ENCODE measurements around the gene STK25. TPM values are rescaled to one million over a fixed set of nuclear protein-coding genes. Genes with fewer than 3 reads are reported as not detected.

STK25 gene
- 125 TPM for total RNA-seq
- long read RNA-seq, full-length matches to known transcripts: 130 of 219 reads
- long read RNA-seq, partial matches to known transcripts: 29 of 219 reads
- long read RNA-seq, other reads (novel, unspliced or antisense): 60 of 219 reads

DNA sequence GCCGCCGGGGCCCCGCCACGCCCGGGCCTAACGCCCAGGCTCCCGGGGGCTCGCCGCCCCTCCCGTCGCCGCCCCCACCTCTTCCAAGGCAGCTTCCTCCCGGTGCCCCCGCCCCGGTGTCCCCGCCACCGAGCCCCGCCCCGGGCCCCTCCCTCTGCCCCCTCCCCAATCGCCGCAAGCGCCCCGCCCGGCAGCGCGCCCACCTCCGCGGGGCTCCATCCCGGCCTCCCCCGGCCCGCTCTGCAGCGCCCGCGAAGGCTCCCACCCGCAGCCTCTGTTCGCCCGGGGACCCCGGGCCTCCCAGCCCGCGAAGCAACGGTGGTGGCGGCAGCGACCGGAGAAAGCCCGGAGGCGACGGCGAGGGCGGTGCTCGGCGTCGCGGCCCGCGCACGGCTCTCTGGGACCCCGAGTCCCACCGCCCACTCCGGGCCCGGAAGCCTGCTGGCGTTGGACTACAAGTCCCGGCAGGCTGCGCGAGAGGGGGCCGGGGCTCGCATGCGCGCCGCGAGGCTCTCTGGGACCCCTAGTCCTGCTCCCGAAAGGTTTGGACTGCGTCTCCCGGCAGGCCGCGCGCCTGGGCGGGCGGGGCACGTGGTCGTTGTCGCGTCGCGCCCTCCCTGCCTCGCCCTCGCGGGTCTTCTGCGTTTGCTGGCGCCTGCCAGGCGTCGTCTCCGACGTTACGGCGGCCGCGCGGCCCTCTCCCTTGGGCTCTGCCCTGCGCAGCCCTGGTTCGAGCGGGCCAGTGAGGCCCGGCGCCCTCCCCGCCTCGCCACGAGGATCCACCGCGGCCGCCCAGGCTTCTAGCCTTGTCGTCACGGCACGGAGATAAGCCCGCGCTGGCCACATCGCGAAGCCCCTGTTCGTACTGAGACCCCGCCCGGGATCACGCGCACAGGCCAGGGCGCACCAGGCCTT lies at the start of gene STK25:
Gene STK25 (minus strand): TSS at position 345 of the 915 bp plus-strand sequence. CDS start 549 bp downstream, outside the sequence.
- ATAC-seq (peak; percentile 97 to 98), DNase-seq (peak; percentile 98)
- intact Hi-C loops (cut with DNase I): no loop called here
- Histone ChIP-seq H3K27ac (peak within 1 kb of the TSS; percentile 93), H3K4me3 (peak within 1 kb of the TSS; percentile 80), H3K36me3 (peaks cover 6% of the 10 kb centered on the region), H3K9me3 (no peaks in the 10 kb centered on the region), H3K4me1 (peaks cover 38% of the 10 kb centered on the region), H3K27me3 (ENCODE audit: low read depth) (no peaks in the 10 kb centered on the region)
- TF ChIP-seq, protein P1, sequence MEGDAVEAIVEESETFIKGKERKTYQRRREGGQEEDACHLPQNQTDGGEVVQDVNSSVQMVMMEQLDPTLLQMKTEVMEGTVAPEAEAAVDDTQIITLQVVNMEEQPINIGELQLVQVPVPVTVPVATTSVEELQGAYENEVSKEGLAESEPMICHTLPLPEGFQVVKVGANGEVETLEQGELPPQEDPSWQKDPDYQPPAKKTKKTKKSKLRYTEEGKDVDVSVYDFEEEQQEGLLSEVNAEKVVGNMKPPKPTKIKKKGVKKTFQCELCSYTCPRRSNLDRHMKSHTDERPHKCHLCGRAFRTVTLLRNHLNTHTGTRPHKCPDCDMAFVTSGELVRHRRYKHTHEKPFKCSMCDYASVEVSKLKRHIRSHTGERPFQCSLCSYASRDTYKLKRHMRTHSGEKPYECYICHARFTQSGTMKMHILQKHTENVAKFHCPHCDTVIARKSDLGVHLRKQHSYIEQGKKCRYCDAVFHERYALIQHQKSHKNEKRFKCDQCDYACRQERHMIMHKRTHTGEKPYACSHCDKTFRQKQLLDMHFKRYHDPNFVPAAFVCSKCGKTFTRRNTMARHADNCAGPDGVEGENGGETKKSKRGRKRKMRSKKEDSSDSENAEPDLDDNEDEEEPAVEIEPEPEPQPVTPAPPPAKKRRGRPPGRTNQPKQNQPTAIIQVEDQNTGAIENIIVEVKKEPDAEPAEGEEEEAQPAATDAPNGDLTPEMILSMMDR (IDR thresholded peaks at IDR 0.05): no peak

DNA sequence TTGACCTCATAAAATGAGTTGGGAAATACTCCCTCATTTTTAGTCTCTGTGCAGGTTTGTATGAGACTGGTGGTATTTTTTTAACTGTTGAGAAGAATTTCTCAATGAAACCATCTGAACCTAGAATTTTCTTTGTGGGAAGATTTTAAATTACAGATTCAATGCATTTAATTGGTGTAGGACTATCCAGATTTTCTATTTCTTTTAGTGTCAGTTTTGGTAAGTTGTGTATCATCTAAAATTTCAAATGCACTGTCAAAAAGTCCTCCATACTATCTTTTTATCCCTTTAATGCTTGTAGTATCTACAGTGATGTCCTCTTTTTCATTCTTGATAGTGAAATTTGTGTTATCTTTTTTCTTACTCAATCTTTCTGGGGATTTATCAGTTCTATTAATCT lies 48.4 kb upstream of the STK25 start:
- TF ChIP-seq, protein P1 (IDR thresholded peaks at IDR 0.05): no peak
- H3K4me1 ChIP-seq: peaks cover 25% of the 10 kb centered on the region
- peaks cover 4% of the 10 kb centered on the region for H3K27me3 ChIP-seq (ENCODE audit: low read depth)

DNA sequence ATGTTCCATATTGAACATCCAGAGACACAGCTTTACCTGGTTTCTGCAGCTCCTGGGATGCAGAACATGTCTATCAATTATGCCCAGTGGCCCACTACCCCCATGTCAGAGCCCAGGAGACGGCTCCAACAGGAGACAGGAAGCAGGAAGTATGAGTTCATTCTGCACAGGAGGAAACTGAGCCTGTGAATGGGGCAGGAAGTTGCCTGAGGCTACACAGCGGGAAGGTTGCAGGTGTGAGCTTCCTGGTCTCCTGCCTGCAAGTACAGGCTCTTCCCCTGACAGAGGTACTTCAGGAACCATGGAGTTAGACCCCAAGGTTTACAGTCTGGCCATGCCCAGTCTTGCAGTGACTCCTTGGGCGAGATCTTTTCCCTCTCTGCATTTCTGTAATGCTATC lies 47.3 kb upstream of the STK25 start:
- ATAC-seq (no peak), DNase-seq (no peak)
- Histone ChIP-seq H3K36me3 (no peaks in the 10 kb centered on the region), H3K4me3 (no peak overlapping the region), H3K4me1 (peaks cover 23% of the 10 kb centered on the region), H3K27me3 (ENCODE audit: low read depth) (peaks cover 4% of the 10 kb centered on the region), H3K27ac (peak overlapping the region; percentile 11), H3K9me3 (peaks cover 5% of the 10 kb centered on the region)
- intact Hi-C loops (cut with DNase I): no loop called here
- TF ChIP-seq, protein P1 (IDR thresholded peaks at IDR 0.05): no peak

More for the DNA sequence above, 48.4 kb upstream of the STK25 start:
- no peak for ATAC-seq
- Histone ChIP-seq H3K27ac (no peak overlapping the region), H3K36me3 (no peaks in the 10 kb centered on the region), H3K9me3 (peaks cover 5% of the 10 kb centered on the region), H3K4me3 (no peak overlapping the region)
- DNase-seq: no peak
- intact Hi-C loops (cut with DNase I): no loop called here

DNA sequence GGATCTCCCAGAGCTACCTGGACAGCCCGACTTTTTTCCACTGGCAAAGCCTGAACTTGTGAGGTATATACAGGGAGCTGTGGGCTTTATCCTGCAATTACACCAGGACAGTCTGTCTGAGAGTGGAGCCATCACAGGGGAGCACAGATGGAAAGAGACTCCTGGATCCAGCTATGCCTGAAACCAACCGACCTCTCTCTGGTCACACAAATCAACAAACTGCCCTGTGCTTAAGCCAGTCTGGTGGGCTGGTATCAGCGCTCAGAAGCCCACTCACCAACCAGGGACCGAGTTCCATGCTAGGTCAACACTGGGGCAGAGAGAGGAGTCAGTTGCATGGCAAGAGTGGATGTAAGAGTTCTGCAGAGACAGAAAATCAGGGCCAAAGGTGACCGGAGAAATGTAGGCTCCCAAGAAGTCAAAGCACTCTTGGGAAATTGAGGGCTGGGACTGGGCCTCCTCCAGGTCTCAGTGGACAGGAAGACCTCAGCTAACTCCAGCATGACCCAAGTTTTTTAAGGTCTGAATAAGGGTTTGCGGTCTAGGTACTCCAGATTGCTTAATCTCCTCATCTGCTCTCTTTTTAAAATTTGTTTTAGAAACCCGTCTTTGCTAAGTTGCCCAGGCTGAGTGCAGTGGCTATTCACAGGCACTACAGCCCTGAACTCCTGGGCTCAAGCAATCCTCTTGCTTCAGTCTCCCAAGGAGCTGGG lies 46.4 kb upstream of the STK25 start:
- no peak for DNase-seq
- peaks cover 5% of the 10 kb centered on the region for H3K9me3 ChIP-seq
- H3K4me3 ChIP-seq: no peak overlapping the region

DNA sequence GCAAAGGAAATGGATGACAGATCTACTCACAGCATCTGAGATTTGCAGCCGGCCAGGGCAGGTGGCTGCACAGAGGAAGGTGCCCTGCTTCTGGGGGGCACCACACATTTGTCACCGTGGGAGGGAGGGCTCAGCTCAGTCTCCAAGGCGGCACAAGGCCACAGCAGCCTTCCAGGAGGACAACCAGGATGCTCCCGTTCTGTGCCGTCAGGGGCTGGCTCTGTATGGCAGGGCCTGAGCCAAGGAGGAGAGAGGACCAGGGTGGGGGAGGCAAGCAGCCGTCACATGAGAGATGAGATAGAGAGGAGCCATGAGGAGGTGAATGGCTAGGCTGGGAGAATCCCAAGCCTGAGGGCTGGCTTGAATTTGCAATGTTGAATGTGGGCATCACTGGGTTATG lies 45.6 kb upstream of the STK25 start:
- peaks cover 21% of the 10 kb centered on the region for H3K4me1 ChIP-seq
- no peak overlapping the region for H3K4me3 ChIP-seq
- ATAC-seq (no peak), DNase-seq (no peak)
- peaks cover 5% of the 10 kb centered on the region for H3K9me3 ChIP-seq
- H3K36me3 ChIP-seq: no peaks in the 10 kb centered on the region
- intact Hi-C loops (cut with DNase I): no loop called here
- TF ChIP-seq, protein P1 (IDR thresholded peaks at IDR 0.05): no peak
- peaks cover 4% of the 10 kb centered on the region for H3K27me3 ChIP-seq (ENCODE audit: low read depth)
- H3K27ac ChIP-seq: no peak overlapping the region

More for the DNA sequence above, 46.4 kb upstream of the STK25 start:
- Histone ChIP-seq H3K27ac (peak overlapping the region; percentile 11), H3K4me1 (peaks cover 20% of the 10 kb centered on the region), H3K36me3 (no peaks in the 10 kb centered on the region), H3K27me3 (ENCODE audit: low read depth) (peaks cover 4% of the 10 kb centered on the region)
- intact Hi-C loops (cut with DNase I): no loop called here
- TF ChIP-seq, protein P1 (IDR thresholded peaks at IDR 0.05): no peak
- peak; percentile 18 to 32 for ATAC-seq
